OCI-LY1 (cell line): Measurements from ENCODE around the gene GRAMD1B.

Source experiments
- H2AFZ ChIP-seq: fragments of 200-600 bp; sonication (generic), shearing (Covaris generic); 2 replicates; pipeline ENCODE4 v1.6.0; 2014; ENCODE audit warnings: antibody characterized with exemption, mild to moderate bottlenecking, low read length
- H3F3A ChIP-seq: fragments of 200-600 bp; sonication (generic), shearing (Covaris generic); 2 replicates; pipeline ENCODE4 v1.6.0; 2014; ENCODE audit warnings: mild to moderate bottlenecking, antibody characterized with exemption, low read length, moderate library complexity; ENCODE audit not compliant: insufficient read depth
- H3K27ac ChIP-seq: fragments of 200-600 bp; sonication (generic); 2 replicates; pipeline ENCODE4 v1.5.1; 2014; ENCODE audit warnings: low read length, mixed run types, mild to moderate bottlenecking, low read depth; ENCODE audit not compliant: poor library complexity, severe bottlenecking
- H3K27me3 ChIP-seq: fragments of 200-600 bp; sonication (generic); 2 replicates; pipeline ENCODE4 v1.6.0; 2014; ENCODE audit warnings: antibody characterized with exemption, mild to moderate bottlenecking, low read length, moderate library complexity; ENCODE audit not compliant: insufficient read depth
- H3K36me3 ChIP-seq: fragments of 200-600 bp; sonication (generic); 2 replicates; pipeline ENCODE4 v1.6.1; 2014; ENCODE audit warnings: mild to moderate bottlenecking, antibody characterized with exemption, low read length, moderate library complexity, mixed read lengths; ENCODE audit not compliant: insufficient read depth
- H3K4me1 ChIP-seq: fragments of 200-600 bp; sonication (generic); 2 replicates; pipeline ENCODE4 v1.5.1; 2014; ENCODE audit warnings: mild to moderate bottlenecking, low read length, moderate library complexity; ENCODE audit not compliant: insufficient read depth, severe bottlenecking
- H3K4me2 ChIP-seq: fragments of 200-600 bp; sonication (generic), shearing (Covaris generic); 2 replicates; pipeline ENCODE4 v1.6.1; 2014; ENCODE audit warnings: low read length
- H3K4me3 ChIP-seq: fragments of 200-600 bp; sonication (generic); 2 replicates; pipeline ENCODE4 v1.5.1; 2014; ENCODE audit warnings: low read length, low read depth, mild to moderate bottlenecking, mixed read lengths; ENCODE audit not compliant: poor library complexity, severe bottlenecking
- H3K79me2 ChIP-seq: fragments of 200-600 bp; shearing (Covaris generic); 2 replicates; pipeline ENCODE4 v1.6.1; 2016; ENCODE audit warnings: mixed run types, low read length, mixed read lengths; ENCODE audit not compliant: insufficient read depth
- H3K9ac ChIP-seq: fragments of 200-600 bp; sonication (generic), shearing (Covaris generic); 2 replicates; pipeline ENCODE4 v1.6.1; 2014; ENCODE audit warnings: mild to moderate bottlenecking, low read length, mixed read lengths
- H3K9me2 ChIP-seq: fragments of 200-600 bp; sonication (generic), shearing (Covaris generic); 2 replicates; pipeline ENCODE4 v1.6.1; 2014; ENCODE audit warnings: low read depth, mild to moderate bottlenecking, low read length, mixed read lengths
- H3K9me3 ChIP-seq: fragments of 200-600 bp; shearing (Covaris generic); 2 replicates; pipeline ENCODE4 v1.6.1; 2014; ENCODE audit warnings: low read length, mixed read lengths
- H4K20me1 ChIP-seq: fragments of 200-600 bp; sonication (generic), shearing (Covaris generic); 2 replicates; pipeline ENCODE4 v1.6.0; 2016; ENCODE audit warnings: mild to moderate bottlenecking, low read length; ENCODE audit not compliant: insufficient read depth
- EZH2 ChIP-seq: fragments of 200-600 bp; sonication (generic), shearing (Covaris generic); IDR thresholded peaks from 2 replicates; pipeline ENCODE4 v1.8.0; 2017; ENCODE audit warnings: borderline replicate concordance, mixed run types, mild to moderate bottlenecking, antibody characterized with exemption, low read length, moderate library complexity, mixed read lengths
- TF ChIP-seq, protein P1 (sequence below): fragments of 200-600 bp; sonication (generic), shearing (Covaris generic); IDR thresholded peaks from 2 replicates; pipeline ENCODE4 v1.5.1; 2017; ENCODE audit warnings: mild to moderate bottlenecking, antibody characterized with exemption, low read length, moderate library complexity, mixed read lengths

The GRAMD1B gene

DNA sequence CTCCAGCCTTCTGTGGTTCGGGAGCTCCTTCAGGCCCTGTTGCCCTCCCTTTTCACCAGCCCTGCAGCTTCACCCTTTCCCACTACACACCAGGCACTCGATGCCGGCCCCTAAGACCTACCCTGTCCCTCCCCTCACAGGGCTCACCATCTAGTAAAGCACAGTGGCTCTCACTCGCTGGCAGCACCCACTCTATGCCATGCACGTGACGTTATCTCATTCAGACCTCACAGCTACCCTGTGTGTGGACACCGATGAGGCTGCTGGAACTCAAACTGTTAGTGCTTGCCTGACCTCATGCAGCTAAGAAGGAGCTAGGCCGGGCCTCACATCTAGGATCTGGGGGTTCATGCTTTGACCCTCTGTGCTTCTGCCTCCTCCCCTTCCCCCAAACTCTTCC is 178.9 kb downstream of the GRAMD1B start:
- Histone ChIP-seq H3K4me1 (no peaks in the 10 kb centered on the region), H4K20me1 (no peaks in the 10 kb centered on the region), H3K4me3 (no peak overlapping the region), H3K9me2 (no peaks in the 10 kb centered on the region), H3F3A (no peaks in the 10 kb centered on the region), H3K79me2 (no peaks in the 10 kb centered on the region), H2AFZ (no peak overlapping the region), H3K9ac (no peak overlapping the region), H3K36me3 (no peaks in the 10 kb centered on the region), H3K9me3 (no peaks in the 10 kb centered on the region), H3K27ac (no peak overlapping the region), H3K4me2 (no peak overlapping the region), H3K27me3 (no peaks in the 10 kb centered on the region)
- TF ChIP-seq, protein P1, sequence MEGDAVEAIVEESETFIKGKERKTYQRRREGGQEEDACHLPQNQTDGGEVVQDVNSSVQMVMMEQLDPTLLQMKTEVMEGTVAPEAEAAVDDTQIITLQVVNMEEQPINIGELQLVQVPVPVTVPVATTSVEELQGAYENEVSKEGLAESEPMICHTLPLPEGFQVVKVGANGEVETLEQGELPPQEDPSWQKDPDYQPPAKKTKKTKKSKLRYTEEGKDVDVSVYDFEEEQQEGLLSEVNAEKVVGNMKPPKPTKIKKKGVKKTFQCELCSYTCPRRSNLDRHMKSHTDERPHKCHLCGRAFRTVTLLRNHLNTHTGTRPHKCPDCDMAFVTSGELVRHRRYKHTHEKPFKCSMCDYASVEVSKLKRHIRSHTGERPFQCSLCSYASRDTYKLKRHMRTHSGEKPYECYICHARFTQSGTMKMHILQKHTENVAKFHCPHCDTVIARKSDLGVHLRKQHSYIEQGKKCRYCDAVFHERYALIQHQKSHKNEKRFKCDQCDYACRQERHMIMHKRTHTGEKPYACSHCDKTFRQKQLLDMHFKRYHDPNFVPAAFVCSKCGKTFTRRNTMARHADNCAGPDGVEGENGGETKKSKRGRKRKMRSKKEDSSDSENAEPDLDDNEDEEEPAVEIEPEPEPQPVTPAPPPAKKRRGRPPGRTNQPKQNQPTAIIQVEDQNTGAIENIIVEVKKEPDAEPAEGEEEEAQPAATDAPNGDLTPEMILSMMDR, result no peak
- TF ChIP-seq EZH2, result no peak

DNA sequence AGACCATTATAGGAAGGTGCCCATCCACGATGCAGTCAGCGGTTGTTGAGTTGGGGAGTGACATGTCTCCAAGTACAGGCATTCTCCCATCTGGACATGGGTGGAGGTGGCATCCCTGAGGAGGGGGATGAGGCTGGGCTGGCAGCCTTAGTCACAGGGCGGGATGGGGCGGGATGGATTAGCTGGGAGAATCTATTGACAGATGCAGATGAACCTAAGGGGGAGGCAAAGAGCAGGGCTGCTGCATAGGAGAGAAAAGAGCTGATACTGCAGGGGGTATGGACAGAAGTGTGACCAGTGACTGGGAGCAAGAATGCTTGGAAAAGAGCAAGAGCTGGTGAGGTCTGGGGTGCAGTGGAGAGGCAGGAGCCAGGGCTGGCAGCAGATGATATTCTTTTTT is 181.6 kb downstream of the GRAMD1B start:
- Histone ChIP-seq H3K27ac (no peak overlapping the region), H4K20me1 (no peaks in the 10 kb centered on the region), H3F3A (no peaks in the 10 kb centered on the region), H3K4me1 (no peaks in the 10 kb centered on the region), H3K9me3 (no peaks in the 10 kb centered on the region), H3K4me2 (no peak overlapping the region), H3K79me2 (no peaks in the 10 kb centered on the region), H3K9me2 (no peaks in the 10 kb centered on the region), H3K36me3 (no peaks in the 10 kb centered on the region), H3K4me3 (no peak overlapping the region), H3K9ac (no peak overlapping the region), H2AFZ (no peak overlapping the region), H3K27me3 (no peaks in the 10 kb centered on the region)
- TF ChIP-seq, protein P1, result no peak
- TF ChIP-seq EZH2, result no peak

DNA sequence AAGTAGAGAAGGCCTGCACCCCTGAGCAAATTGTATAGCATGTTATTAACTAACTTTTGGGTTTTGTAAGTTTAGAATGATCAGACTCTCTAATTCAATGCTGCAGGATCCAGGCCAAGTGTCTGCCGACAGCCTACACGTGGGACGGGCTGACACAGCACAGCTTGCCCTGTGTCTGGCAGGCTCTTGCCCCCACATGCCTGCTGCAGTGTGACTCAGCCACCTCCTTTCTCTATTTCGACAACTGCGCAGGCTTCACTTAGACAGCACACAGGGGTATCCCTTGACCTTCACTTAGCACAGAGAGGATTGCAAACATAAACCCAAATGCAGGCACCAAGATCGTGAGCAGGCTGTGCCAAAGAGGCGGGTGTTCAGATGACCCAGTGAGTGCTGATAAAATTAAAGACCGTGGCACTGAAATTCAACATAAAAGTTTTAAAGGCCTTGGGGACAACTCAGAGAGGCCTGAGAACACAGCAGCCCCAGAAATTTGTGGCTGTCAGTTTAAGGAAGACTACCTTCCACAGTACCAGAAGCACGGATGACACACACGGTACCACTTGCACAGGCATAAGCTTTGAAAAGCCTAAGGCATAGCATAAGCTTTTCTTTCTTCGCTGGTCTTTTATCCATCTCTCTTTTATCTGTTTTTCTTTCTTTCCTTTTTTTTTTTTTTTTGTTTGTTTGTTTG is 186.6 kb downstream of the GRAMD1B start:
- Histone ChIP-seq H3K36me3 (no peaks in the 10 kb centered on the region), H3K9ac (no peak overlapping the region), H3K4me3 (no peak overlapping the region), H3K4me1 (no peaks in the 10 kb centered on the region), H3K27me3 (no peaks in the 10 kb centered on the region), H3K9me2 (no peaks in the 10 kb centered on the region), H3F3A (no peaks in the 10 kb centered on the region), H3K27ac (no peak overlapping the region), H2AFZ (no peak overlapping the region), H4K20me1 (no peaks in the 10 kb centered on the region), H3K4me2 (no peak overlapping the region), H3K9me3 (no peaks in the 10 kb centered on the region), H3K79me2 (no peaks in the 10 kb centered on the region)
- TF ChIP-seq, protein P1, result no peak
- no peak for TF ChIP-seq EZH2
